ENCODE results near the gene MRPS25.

GRCh38 chr3:15089201-15089600 is 24.1 kb upstream of the MRPS25 start:
- TF ChIP-seq CTCF (IDR thresholded peaks at IDR 0.05) (no peak), EP300 (IDR thresholded peaks at IDR 0.05) (no peak), POLR2A (IDR thresholded peaks at IDR 0.05) (no peak)
